Psoas muscle (tissue), 8 donors: ENCODE measurements around the gene TMEM170B. TPM values are rescaled to one million over a fixed set of nuclear protein-coding genes. Genes with fewer than 3 reads are reported as not detected.
A peak's percentile ranks its signal among the peaks of the same experiment; 100 is the strongest.

Source experiments
- ATAC-seq, 4 donors: fragments of 200-7000 bp; cut with Tn5 transposase; one replicate each; pipeline ENCODE4 v1.9.1; 2020; ENCODE audit warnings: moderate library complexity in 3 of 4, mild to moderate bottlenecking in 2 of 4
- DNase-seq, 2 donors: peaks; one replicate each; pipeline ENCODE4 v3.0.0-alpha.2; 2020
- H3K27ac ChIP-seq: fragments of 200-600 bp; one replicate; pipeline ENCODE4 v1.8.0; 2022
- H3K27me3 ChIP-seq, 3 donors: fragments of 200-600 bp in 1 of 3; one replicate each; pipeline versions ENCODE4 v1.6.1 to v1.8.0; 2013 to 2022; ENCODE audit warnings: low read length in 2 of 3, mild to moderate bottlenecking in 2 of 3, moderate library complexity in 1 of 3; ENCODE audit not compliant: insufficient read depth in 3 of 3
- H3K36me3 ChIP-seq, 2 donors: fragments of 200-600 bp in 1 of 2; one replicate each; pipeline versions ENCODE4 v1.6.1 to v1.8.0; 2013 to 2022; ENCODE audit warnings: low read depth in 1 of 2, mild to moderate bottlenecking in 1 of 2, moderate library complexity in 1 of 2; ENCODE audit not compliant: insufficient read depth in 1 of 2
- H3K4me1 ChIP-seq: fragments of 200-600 bp; one replicate; pipeline ENCODE4 v1.8.0; 2022
- H3K4me3 ChIP-seq: fragments of 200-600 bp; one replicate; pipeline ENCODE4 v1.8.0; 2022; ENCODE audit warnings: mild to moderate bottlenecking
- H3K9me3 ChIP-seq: fragments of 200-600 bp; one replicate; pipeline ENCODE4 v1.8.0; 2022
- CTCF ChIP-seq: fragments of 200-600 bp; IDR thresholded peaks from one replicate; pipeline ENCODE4 v1.8.0; 2022; ENCODE audit warnings: antibody characterized with exemption
- WGBS, 3 donors: extraction: QIAGEN DNeasy Blood & Tissue Kit; methylation state at CpG; one replicate each; pipeline versions ENCODE4 v1.1.6 to v1.1.7; 2013; 5-methylcytosine and 5-hydroxymethylcytosine counted together
- intact Hi-C, 2 donors: fragments of 100-400 bp; cut with DNase I; formaldehyde crosslinking; loops; one replicate each; pipeline versions ENCODE4 v1.11.0 to v1.14.2; 2022
- polyA plus RNA-seq, 3 donors: library from polyadenylated mRNA; stranded (reverse); fragments of 200-250 nt; gene quantifications; one replicate each; pipeline ENCODE4 v1.2.3, GENCODE V29; 2013
- total RNA-seq, 4 donors: library from RNA; stranded (reverse); fragmentation: NEBNext Ultra II Directional in 2 of 4; extraction: Animal tissue kit (Norgen Biotek cat#: 25700) in 2 of 4; gene quantifications; one replicate each; pipeline versions ENCODE4 v1.2.1 to v1.2.4, GENCODE V29; 2021 to 2023
- donor health status: healthy with polysubstance abuse.
- donor health status: DM: no; HTN: no; CAD: no; lungs with moderate emphysema.
- donor health status: Bipolar disorder and iron deficiency.
- donor health status: healthy.
- donor health status: DM: yes; HTN: yes; CAD: no.
- donor health status: DM: no; HTN: no; CAD: no.
- donor health status: DM: no; HTN: no; CAD: no.
- donor health status: DM: yes; HTN: yes; CAD: no.

Gene TMEM170B
- total and polyA plus RNA-seq, 7 donors: 2.7 to 20.0 (median 7.4) TPM

DNA sequence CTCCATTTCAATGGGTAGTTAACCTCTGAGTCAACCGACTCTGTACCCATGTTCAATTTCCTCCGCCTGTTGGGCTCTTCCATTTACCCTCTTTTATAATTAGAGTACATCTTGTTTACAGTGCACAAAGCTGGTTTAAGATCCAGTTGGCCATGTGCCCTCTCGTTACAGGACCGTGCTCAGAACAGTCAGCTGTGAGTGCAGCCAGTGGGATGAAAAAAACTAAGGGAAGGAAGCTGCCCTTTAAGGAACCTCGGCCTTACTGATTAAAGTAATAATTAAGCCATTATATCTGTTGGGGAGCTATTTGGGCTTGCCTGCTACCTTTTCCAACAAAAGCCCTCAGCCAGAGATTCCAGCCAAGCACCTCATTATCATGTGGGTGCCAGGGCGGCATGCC, 68.8 kb downstream of the TMEM170B start:
- Histone ChIP-seq H3K4me1 (peaks cover 22% of the 10 kb centered on the region), H3K36me3 (no peaks in the 10 kb centered on the region)
- ATAC-seq: peak in 1 of 4 donors; percentile 29

DNA sequence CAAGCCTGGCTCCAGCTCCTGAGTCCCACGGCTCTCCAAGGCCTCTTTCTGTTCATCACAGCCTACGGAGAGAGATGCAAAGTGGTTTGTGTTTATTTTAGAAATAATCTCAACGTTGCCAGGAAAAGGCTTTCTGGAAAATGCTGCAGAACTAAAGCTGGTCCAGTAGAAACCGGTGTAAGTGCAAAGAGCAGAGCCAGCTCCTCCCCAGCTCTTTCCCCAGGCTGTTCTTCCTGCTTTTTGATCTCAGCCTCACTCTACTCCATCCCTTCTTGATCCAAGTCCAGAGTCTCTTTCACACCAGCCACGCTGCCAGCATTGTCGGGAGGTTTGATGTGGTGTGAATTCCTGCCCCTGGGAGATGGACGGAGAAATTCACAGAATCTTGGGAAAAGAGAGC, 69.8 kb downstream of the TMEM170B start:
- H3K9me3 ChIP-seq: no peaks in the 10 kb centered on the region
- intact Hi-C loops: no loop called here
- H3K27ac ChIP-seq: no peak overlapping the region
- ATAC-seq (peak in 1 of 4 donors; percentile 45), DNase-seq (no peak)
- 23 to 30% (median 26%) methylated on average over 7 of the region's 7 CpGs for WGBS, 3 donors
- no peaks in the 10 kb centered on the region for H3K36me3 ChIP-seq
- H3K27me3 ChIP-seq: peaks cover 0 to 39% (median 1%) of the 10 kb centered on the region in 3 donors
- no peak overlapping the region for H3K4me3 ChIP-seq
- no peak for TF ChIP-seq CTCF
- H3K4me1 ChIP-seq: peaks cover 22% of the 10 kb centered on the region

More for the DNA sequence above, 68.8 kb downstream of the TMEM170B start:
- DNase-seq: no peak
- intact Hi-C loops: no loop called here
- 18 to 29% (median 18%) methylated on average over 6 of the region's 6 CpGs for WGBS, 3 donors
- H3K9me3 ChIP-seq: no peaks in the 10 kb centered on the region
- TF ChIP-seq CTCF: no peak
- no peak overlapping the region for H3K4me3 ChIP-seq
- no peak overlapping the region for H3K27ac ChIP-seq
- peaks cover 0 to 39% (median 1%) of the 10 kb centered on the region in 3 donors for H3K27me3 ChIP-seq

DNA sequence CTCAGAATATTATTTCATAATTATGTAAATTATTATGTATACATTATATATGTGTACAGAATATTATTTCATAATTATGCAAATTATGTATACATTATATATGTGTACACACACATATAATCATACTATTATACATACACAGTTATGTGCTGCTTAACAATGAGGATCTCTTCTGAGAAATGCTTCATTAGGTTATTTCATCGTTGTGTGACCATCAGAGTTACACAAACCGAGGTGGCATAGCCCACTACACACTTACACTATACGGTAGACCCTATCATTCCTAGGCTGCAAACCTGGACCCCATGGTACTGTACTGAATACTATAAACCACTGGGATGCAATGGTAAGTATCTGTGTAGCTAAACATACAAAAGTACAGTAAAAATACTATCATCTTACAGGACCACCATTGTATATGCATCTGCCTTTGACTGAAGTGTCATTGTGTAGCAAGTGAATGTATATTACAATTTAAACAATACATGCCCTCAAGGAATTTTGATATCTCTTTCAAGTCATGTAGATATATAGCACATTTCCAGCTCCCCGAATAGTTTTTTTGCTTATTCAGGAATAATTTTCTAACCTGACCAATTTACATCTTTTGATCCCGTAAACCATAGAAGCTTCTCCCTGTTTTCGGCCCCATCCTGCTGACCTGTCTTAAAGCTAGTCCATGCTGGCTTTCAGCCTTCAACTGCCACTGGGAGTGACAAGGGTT, 71.2 kb downstream of the TMEM170B start:
- no peak for TF ChIP-seq CTCF
- intact Hi-C loops: no loop called here
- DNase-seq (no peak), ATAC-seq (no peak)
- Histone ChIP-seq H3K27ac (peak overlapping the region; percentile 64), H3K9me3 (no peaks in the 10 kb centered on the region), H3K27me3 (peaks cover 0 to 30% (median 1%) of the 10 kb centered on the region in 3 donors), H3K4me3 (no peak overlapping the region), H3K36me3 (no peaks in the 10 kb centered on the region), H3K4me1 (peaks cover 22% of the 10 kb centered on the region)
- WGBS, 3 donors: 79 to 86% (median 79%) methylated on average over 6 of the region's 6 CpGs

DNA sequence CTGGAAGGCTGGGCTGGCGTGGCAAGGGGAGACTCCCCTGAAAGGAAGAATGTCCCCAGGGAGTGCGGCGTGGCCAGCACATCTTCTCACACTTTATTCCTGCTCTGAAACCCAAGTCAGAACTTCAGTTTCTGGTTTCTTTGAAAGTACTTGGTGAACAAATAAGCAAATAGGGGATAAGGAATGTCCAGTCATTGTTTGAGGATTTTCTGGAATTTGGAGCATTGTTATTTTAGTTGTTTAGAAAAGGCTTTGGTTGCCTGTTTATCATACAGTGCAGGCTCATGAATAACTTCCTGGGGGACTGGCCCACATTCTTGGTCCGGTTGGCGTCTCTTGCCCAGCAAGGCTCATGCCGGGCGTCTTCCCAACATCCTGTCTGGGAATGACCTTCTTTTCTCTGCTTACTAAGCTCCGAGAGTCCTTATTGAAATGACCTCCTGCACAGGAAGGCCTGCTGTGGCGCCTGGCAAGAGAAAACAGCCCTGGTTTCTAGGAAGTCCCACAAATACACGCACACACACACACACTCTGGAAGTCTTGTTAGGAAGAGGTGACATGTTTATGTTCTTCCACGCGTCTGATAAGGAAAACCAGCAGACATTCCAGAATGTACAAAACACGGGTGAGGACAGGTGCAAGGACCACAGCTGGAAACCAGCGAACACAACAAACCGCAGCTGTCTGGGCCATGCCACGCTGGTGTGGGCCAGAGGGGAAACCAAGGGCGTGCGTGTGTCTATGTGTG, 71.9 kb downstream of the TMEM170B start:
- peaks cover 0 to 23% (median 1%) of the 10 kb centered on the region in 3 donors for H3K27me3 ChIP-seq
- H3K36me3 ChIP-seq: no peaks in the 10 kb centered on the region
- H3K9me3 ChIP-seq: no peaks in the 10 kb centered on the region
- no peak for TF ChIP-seq CTCF
- ATAC-seq (peak; percentile 19 to 61 (median 48)), DNase-seq (peak in 1 of 2 donors; percentile 37)
- H3K4me3 ChIP-seq: no peak overlapping the region
- intact Hi-C loops: no loop called here
- H3K4me1 ChIP-seq: peaks cover 22% of the 10 kb centered on the region
- 21 to 43% (median 30%) methylated on average over 18 of the region's 18 CpGs for WGBS, 3 donors
- H3K27ac ChIP-seq: peak overlapping the region; percentile 64
